IgD-negative memory B cell (primary cell): ENCODE measurements around the gene SLIT2. TPM values are rescaled to one million over a fixed set of nuclear protein-coding genes. Genes with fewer than 3 reads are reported as not detected.

ENCODE experiments used
- H3K27ac Mint-ChIP-seq, 3 donors: one replicate each; pipeline ENCODE4 v1.8.0; 2020 to 2022; ENCODE audit warnings: mild to moderate bottlenecking in 3 of 3, mixed read lengths in 3 of 3, moderate library complexity in 1 of 3
- H3K27me3 Mint-ChIP-seq: one replicate; pipeline ENCODE4 v1.8.0; 2021; ENCODE audit warnings: mixed read lengths
- H3K36me3 Mint-ChIP-seq: one replicate; pipeline ENCODE4 v1.8.0; 2020; ENCODE audit warnings: mild to moderate bottlenecking, mixed read lengths
- H3K4me1 Mint-ChIP-seq, 3 donors: one replicate each; pipeline ENCODE4 v1.8.0; 2020 to 2022; ENCODE audit warnings: mixed read lengths in 3 of 3, mild to moderate bottlenecking in 1 of 3
- H3K4me3 Mint-ChIP-seq, 4 donors: one replicate each; pipeline ENCODE4 v1.8.0; 2020 to 2022; ENCODE audit warnings: mild to moderate bottlenecking in 4 of 4, mixed read lengths in 4 of 4, moderate library complexity in 3 of 4
- H3K9me3 Mint-ChIP-seq, 3 donors: one replicate each; pipeline ENCODE4 v1.8.0; 2020 to 2021; ENCODE audit warnings: mixed read lengths in 3 of 3, mild to moderate bottlenecking in 1 of 3
- polyA plus RNA-seq: library from polyadenylated mRNA; unstranded; fragments of 300-500 nt; fragmentation: Illumina TruSeq; gene quantifications from one replicate; pipeline ENCODE4 v1.2.3, GENCODE V29; 2021

Gene SLIT2
- polyA plus RNA-seq, 1 donor from 2014 or later: not detected

DNA sequence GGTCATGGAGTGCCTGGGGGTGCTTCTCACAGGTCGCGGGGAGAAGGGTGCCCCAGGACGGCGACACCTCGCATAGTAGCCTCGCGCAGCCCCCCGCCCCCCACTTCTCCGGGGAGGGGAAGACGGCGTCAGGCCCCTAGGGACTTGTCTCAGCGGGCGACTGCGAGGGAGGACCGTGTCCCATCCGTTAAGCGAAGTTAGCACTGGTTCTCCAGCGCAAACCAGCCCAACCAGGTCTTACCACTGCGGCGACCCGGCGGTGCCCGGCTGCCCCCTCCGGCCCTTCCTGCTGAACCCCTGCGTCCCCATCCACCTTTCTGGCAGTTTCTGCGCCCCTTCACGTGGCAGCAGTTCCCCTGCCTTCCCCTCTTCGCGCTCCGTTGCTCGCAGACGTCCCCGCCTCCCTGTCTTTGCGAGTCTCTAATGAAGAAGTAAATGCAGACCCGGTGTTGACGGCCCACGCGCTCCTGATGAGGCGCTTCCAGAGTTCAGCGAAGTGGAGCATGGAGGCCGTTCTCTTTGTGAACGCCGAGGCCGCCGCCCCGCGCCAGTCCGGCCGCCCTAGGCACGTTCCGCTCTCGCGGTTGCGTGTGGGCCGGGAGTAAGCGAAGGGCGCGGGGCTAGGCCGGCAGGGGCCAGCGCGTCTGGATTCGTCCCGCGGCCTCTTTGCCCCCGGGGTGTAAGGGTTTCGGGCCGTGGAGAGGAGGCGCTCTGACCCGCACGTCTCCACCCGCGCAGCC, 3.0 kb downstream of the SLIT2 start:
- Mint-ChIP-seq H3K27me3 (peaks cover 36% of the 10 kb centered on the region), H3K4me3 (no peak overlapping the region), H3K4me1 (peaks cover 2 to 15% (median 4%) of the 10 kb centered on the region in 3 donors), H3K9me3 (peaks cover 0 to 3% (median 0%) of the 10 kb centered on the region in 3 donors), H3K27ac (peak overlapping the region in 1 of 3 donors; percentile 69), H3K36me3 (no peaks in the 10 kb centered on the region)

DNA sequence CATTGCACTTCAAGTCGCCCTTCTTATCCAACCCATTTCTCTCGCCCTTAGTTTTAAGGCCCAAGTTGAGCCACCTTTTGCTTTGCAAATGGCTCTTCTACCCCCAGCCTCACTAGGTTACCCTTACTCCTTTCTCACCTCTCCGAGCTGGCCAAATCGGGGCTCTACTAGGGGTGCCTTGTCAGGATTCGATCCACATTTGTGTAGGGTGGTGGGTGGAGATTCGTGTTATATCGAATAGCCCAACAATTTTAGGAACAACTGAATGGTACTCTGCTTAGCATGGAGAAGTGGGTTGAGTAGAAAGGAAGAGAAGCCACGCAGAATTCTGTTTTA, 3.5 kb downstream of the SLIT2 start:
- peaks cover 0 to 3% (median 0%) of the 10 kb centered on the region in 3 donors for H3K9me3 Mint-ChIP-seq
- peaks cover 36% of the 10 kb centered on the region for H3K27me3 Mint-ChIP-seq
- H3K36me3 Mint-ChIP-seq: no peaks in the 10 kb centered on the region
- H3K27ac Mint-ChIP-seq: peak overlapping the region in 1 of 3 donors; percentile 69
- H3K4me1 Mint-ChIP-seq: peaks cover 2 to 15% (median 4%) of the 10 kb centered on the region in 3 donors
- H3K4me3 Mint-ChIP-seq: peak overlapping the region in 2 of 4 donors; percentile 54 to 74

- H3K27ac Mint-ChIP-seq: no peak overlapping the region
- peaks cover 31% of the 10 kb centered on the region for H3K27me3 Mint-ChIP-seq
- H3K4me1 Mint-ChIP-seq: peaks cover 0 to 15% (median 4%) of the 10 kb centered on the region in 3 donors
- H3K36me3 Mint-ChIP-seq: no peaks in the 10 kb centered on the region
- H3K9me3 Mint-ChIP-seq: peaks cover 0 to 3% (median 0%) of the 10 kb centered on the region in 3 donors
- no peak overlapping the region for H3K4me3 Mint-ChIP-seq
Measured at GRCh38 chr4:20255823-20256222, 4.1 kb downstream of the SLIT2 start.

DNA sequence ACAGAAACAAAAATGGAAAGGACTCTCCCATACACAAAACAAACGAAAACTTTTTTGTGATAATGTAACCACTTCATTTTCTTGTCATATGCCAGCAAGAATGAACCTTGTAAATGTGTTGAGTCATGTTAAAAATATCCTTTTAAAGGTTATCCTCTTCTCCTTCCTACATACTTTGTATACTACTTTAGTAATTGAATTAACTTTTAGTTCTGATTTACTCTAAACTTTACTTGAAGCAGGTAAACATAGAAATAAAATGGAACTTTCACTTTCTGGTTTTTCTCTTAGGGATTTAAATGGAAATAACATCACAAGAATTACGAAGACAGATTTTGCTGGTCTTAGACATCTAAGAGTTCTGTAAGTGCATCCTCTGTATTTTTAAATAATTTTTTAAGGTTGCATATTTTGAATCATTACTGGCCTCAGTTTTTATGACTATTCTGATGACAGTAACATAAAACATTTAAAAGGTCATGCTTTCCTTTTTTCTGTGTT, 4.7 kb downstream of the SLIT2 start:
- Mint-ChIP-seq H3K4me3 (no peak overlapping the region), H3K4me1 (peaks cover 0 to 10% (median 2%) of the 10 kb centered on the region in 3 donors), H3K36me3 (no peaks in the 10 kb centered on the region), H3K9me3 (peaks cover 0 to 3% (median 0%) of the 10 kb centered on the region in 3 donors), H3K27ac (no peak overlapping the region), H3K27me3 (peaks cover 25% of the 10 kb centered on the region)

GRCh38 chr4:20259707-20260106, 8.0 kb downstream of the SLIT2 start:
- Mint-ChIP-seq H3K4me1 (peaks cover 0 to 5% (median 2%) of the 10 kb centered on the region in 3 donors), H3K4me3 (no peak overlapping the region), H3K9me3 (peaks cover 0 to 3% (median 0%) of the 10 kb centered on the region in 3 donors), H3K36me3 (no peaks in the 10 kb centered on the region), H3K27ac (no peak overlapping the region), H3K27me3 (peaks cover 5% of the 10 kb centered on the region)

DNA sequence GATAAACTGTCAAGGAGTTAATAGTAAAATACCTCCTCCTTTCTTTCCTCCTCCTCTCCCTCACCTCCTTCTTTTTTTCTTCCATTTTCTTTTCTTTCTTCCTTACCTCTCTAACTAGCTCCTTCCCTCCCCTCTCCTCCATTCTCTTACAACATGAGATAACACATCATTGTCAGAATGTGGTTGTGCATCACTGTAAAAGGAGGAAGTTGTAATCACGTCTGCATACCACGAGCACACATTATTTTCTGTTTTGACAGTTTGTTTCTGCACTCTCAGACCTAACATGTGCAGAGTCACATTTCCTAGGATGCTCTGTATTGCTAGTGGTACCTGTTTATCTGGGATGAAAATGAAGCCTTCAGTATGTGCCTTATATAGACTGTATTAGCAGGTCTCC, 9.1 kb downstream of the SLIT2 start:
- H3K4me3 Mint-ChIP-seq: no peak overlapping the region
- peaks cover 0 to 2% (median 0%) of the 10 kb centered on the region in 3 donors for H3K4me1 Mint-ChIP-seq
- H3K9me3 Mint-ChIP-seq: no peaks in the 10 kb centered on the region
- no peak overlapping the region for H3K27ac Mint-ChIP-seq
- no peaks in the 10 kb centered on the region for H3K36me3 Mint-ChIP-seq
- no peaks in the 10 kb centered on the region for H3K27me3 Mint-ChIP-seq

DNA sequence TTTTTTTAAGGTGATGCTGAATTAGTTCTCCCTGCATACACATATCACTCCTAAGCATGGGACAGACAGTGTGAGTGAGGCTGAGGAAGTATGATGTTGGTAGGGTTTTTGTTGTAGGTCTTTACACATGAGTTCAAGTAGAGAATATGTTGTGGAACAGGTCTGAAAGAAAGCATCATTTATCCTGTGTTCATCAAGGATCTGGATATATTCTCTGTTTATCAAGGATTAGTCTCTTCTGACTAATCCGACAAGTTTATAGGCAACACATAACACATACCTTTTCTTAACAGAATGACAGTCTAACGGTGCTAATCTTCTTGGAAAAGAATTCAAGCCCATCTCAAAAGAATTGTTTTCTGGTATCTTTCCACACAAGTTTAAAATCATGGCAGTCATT, 10.5 kb downstream of the SLIT2 start:
- Mint-ChIP-seq H3K4me3 (no peak overlapping the region), H3K36me3 (no peaks in the 10 kb centered on the region), H3K27ac (no peak overlapping the region), H3K4me1 (peaks cover 0 to 2% (median 0%) of the 10 kb centered on the region in 3 donors), H3K9me3 (no peaks in the 10 kb centered on the region), H3K27me3 (no peaks in the 10 kb centered on the region)

DNA sequence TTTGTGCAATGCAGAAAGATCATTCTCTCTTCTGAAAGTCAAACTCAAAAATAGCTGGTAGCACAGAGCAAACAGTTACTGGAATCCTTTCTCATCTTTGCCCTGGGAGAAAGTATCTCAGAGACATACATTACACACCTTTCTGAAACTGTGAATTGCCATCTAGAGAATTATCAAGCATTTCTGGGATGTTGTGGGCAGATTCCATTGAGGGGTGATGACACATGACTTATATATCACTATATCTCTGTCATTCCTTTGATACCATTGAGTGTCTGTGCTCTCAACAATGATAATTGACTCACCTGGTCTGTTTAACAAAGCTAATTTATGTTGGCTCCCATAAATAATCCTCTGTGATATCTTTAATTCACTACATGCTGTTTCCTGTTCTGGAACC, 13.0 kb downstream of the SLIT2 start:
- Mint-ChIP-seq H3K27me3 (no peaks in the 10 kb centered on the region), H3K4me1 (peaks cover 0 to 2% (median 0%) of the 10 kb centered on the region in 3 donors), H3K4me3 (no peak overlapping the region), H3K27ac (no peak overlapping the region), H3K9me3 (no peaks in the 10 kb centered on the region), H3K36me3 (no peaks in the 10 kb centered on the region)

DNA sequence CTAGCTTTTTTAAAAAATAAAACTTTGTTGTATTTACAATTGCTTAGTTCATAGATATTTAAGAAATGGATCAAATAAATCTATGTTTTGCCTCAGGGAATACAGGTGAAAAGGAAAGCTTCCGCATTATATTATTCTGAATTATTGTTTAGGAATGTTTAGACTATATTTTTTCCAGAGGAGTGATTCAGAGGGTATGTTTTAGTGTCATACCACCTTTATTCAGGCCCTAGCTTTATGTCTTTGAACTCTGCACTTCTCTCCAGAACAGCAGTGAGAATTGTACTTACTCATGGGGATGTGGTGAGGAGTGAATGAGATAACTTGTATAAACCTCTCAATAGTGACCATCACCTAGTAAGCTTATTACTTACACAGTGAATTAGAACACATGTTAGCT, 14.0 kb downstream of the SLIT2 start:
- Mint-ChIP-seq H3K27ac (no peak overlapping the region), H3K36me3 (no peaks in the 10 kb centered on the region), H3K4me1 (peaks cover 0 to 2% (median 0%) of the 10 kb centered on the region in 3 donors), H3K9me3 (no peaks in the 10 kb centered on the region), H3K27me3 (no peaks in the 10 kb centered on the region), H3K4me3 (no peak overlapping the region)

GRCh38 chr4:20266215-20267082, 14.7 kb downstream of the SLIT2 start:
- Mint-ChIP-seq H3K4me3 (no peak overlapping the region), H3K4me1 (no peaks in the 10 kb centered on the region), H3K27ac (no peak overlapping the region), H3K27me3 (no peaks in the 10 kb centered on the region), H3K36me3 (no peaks in the 10 kb centered on the region), H3K9me3 (no peaks in the 10 kb centered on the region)

- no peaks in the 10 kb centered on the region for H3K36me3 Mint-ChIP-seq
- no peak overlapping the region for H3K27ac Mint-ChIP-seq
- no peaks in the 10 kb centered on the region for H3K9me3 Mint-ChIP-seq
- no peaks in the 10 kb centered on the region for H3K27me3 Mint-ChIP-seq
- no peaks in the 10 kb centered on the region for H3K4me1 Mint-ChIP-seq
- H3K4me3 Mint-ChIP-seq: no peak overlapping the region
Measured at GRCh38 chr4:20268028-20268427, 16.3 kb downstream of the SLIT2 start.

GRCh38 chr4:20269320-20269719, 17.6 kb downstream of the SLIT2 start:
- Mint-ChIP-seq H3K9me3 (no peaks in the 10 kb centered on the region), H3K27me3 (no peaks in the 10 kb centered on the region), H3K27ac (no peak overlapping the region), H3K4me1 (no peaks in the 10 kb centered on the region), H3K36me3 (no peaks in the 10 kb centered on the region), H3K4me3 (no peak overlapping the region)

DNA sequence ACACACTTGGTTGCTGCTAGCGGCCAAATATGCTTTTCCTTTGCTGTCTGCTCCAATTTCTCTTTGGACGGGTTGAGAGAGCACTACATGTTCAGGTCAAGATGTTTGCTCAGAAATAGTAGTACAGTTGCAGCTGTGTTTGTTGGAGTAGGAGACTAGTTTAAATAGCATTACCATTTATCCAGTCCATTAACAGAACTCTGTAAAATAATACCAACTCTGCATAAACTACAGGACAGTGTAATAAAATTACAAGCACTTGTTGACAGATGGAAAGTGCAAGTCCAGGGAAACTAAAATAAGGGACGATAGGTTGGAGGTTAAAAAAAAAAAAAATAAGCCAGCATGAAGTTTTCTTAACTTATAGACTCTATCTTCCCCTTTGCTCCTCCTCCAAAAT, 20.2 kb downstream of the SLIT2 start:
- Mint-ChIP-seq H3K36me3 (no peaks in the 10 kb centered on the region), H3K4me3 (no peak overlapping the region), H3K27ac (no peak overlapping the region), H3K9me3 (no peaks in the 10 kb centered on the region), H3K27me3 (no peaks in the 10 kb centered on the region), H3K4me1 (no peaks in the 10 kb centered on the region)

DNA sequence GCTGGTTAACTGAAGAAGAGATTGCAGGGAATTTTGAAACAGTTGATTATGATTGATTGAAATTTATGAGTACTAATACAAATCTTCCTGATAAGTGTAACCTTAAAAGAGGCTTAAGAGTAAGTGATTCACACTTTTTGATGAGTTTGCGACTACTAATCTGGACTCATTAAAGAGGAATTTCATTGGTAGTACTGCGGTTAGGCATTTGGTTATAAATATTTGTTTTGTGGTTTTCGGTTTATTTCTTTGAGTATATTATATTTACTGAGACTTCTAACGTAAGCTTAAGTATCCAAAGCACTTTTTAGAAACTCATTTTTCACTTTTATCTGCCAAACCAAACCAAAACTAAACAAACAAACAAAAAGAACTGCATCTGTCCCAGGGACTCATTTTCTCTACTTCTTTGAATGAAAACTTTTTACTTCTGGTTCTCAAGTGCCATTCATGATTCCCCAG, 20.7 kb downstream of the SLIT2 start:
- Mint-ChIP-seq H3K4me1 (no peaks in the 10 kb centered on the region), H3K36me3 (no peaks in the 10 kb centered on the region), H3K27ac (no peak overlapping the region), H3K27me3 (no peaks in the 10 kb centered on the region), H3K4me3 (no peak overlapping the region), H3K9me3 (no peaks in the 10 kb centered on the region)

- no peaks in the 10 kb centered on the region for H3K4me1 Mint-ChIP-seq
- no peaks in the 10 kb centered on the region for H3K9me3 Mint-ChIP-seq
- no peaks in the 10 kb centered on the region for H3K27me3 Mint-ChIP-seq
- H3K27ac Mint-ChIP-seq: no peak overlapping the region
- H3K4me3 Mint-ChIP-seq: no peak overlapping the region
- H3K36me3 Mint-ChIP-seq: no peaks in the 10 kb centered on the region
Measured at GRCh38 chr4:20273793-20274192, 22.1 kb downstream of the SLIT2 start.
